GM21786 (cell line): ENCODE results near the gene ZC3H18.
A peak's percentile ranks its signal among the peaks of the same experiment; 100 is the strongest.

Source experiments
- ATAC-seq: cut with Tn5 transposase; IDR thresholded peaks from one replicate; pipeline ENCODE4 v1.9.1; 2021; ENCODE audit not compliant: unreplicated experiment

Gene ZC3H18

GRCh38 chr16:88532434-88533241 is 37.6 kb upstream of the ZC3H18 start:
- ATAC-seq, result no peak

- no peak for ATAC-seq
Measured at GRCh38 chr16:88533381-88533917, 36.8 kb upstream of the ZC3H18 start.

- peak; percentile 63 for ATAC-seq
Measured at GRCh38 chr16:88533932-88534637, 36.1 kb upstream of the ZC3H18 start.

GRCh38 chr16:88534638-88535190 is 35.5 kb upstream of the ZC3H18 start:
- peak; percentile 28 for ATAC-seq

GRCh38 chr16:88535191-88535856 is 34.9 kb upstream of the ZC3H18 start:
- ATAC-seq, result no peak

- no peak for ATAC-seq
Measured at GRCh38 chr16:88535857-88536222, 34.4 kb upstream of the ZC3H18 start.

- no peak for ATAC-seq
Measured at GRCh38 chr16:88536510-88536909, 33.7 kb upstream of the ZC3H18 start.

- no peak for ATAC-seq
Measured at GRCh38 chr16:88536971-88537751, 33.0 kb upstream of the ZC3H18 start.

GRCh38 chr16:88537859-88538258 is 32.3 kb upstream of the ZC3H18 start:
- ATAC-seq, result no peak

GRCh38 chr16:88538366-88539060 is 31.7 kb upstream of the ZC3H18 start:
- no peak for ATAC-seq

- no peak for ATAC-seq
Measured at GRCh38 chr16:88539261-88539651, 30.9 kb upstream of the ZC3H18 start.

GRCh38 chr16:88539652-88540345 is 30.4 kb upstream of the ZC3H18 start:
- no peak for ATAC-seq

- no peak for ATAC-seq
Measured at GRCh38 chr16:88540346-88540977, 29.7 kb upstream of the ZC3H18 start.

- no peak for ATAC-seq
Measured at GRCh38 chr16:88541831-88542616, 28.2 kb upstream of the ZC3H18 start.

- ATAC-seq, result no peak
Measured at GRCh38 chr16:88543230-88543813, 26.9 kb upstream of the ZC3H18 start.

- no peak for ATAC-seq
Measured at GRCh38 chr16:88545781-88546180, 24.4 kb upstream of the ZC3H18 start.

GRCh38 chr16:88548131-88548874 is 21.9 kb upstream of the ZC3H18 start:
- no peak for ATAC-seq
